ENCODE measurements around the gene PIGM.
"Not testable (repeated sequence)": the region's sequence is repeated elsewhere in the genome, so short reads cannot be mapped to it uniquely, and the experiment has no call there.

Gene PIGM

DNA sequence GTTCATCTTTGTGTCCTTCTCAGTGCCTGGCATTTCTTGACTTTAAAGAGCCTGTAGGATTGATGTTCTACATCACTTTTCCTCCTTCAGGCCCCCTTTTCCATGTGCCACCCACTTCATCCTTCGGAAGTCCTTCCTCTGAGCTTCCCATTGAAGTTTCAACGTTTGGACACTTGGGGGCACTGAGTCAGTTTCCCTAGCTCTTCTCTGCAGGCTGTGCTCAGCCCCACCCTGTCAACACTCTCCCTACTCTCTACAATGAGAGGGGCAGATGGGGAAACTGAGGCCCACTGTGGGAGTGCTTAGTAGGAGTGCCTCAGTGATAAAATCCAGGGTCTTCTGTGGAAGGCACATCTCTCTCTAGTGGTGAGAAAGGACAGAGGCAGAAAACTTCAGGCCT lies 26.3 kb upstream of the PIGM start:
- no peak for DNase-seq

DNA sequence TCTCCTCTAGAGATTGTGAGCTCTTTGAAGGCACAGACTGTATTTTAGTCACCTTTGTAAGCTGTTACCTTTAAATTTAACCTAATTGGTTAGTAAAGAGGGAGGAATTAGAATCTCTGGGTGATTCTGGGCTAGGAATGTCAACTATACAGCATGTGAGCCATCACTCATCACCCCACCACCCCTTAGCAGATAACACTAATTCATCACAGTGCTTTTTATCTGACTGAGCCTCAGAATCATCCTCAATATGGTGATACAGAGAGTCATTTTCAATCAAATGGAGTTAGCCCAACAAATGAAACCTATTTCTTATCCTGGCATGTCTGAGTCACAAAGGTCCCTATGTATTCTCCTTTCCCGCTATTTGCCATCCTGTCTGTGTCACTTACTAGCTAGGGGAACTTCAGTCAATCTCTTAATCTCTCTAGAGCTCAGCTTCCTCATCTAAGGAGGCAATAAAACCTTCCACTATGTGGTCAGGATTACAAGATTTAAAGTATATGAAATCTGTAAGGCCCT lies 24.9 kb upstream of the PIGM start:
- no peak for DNase-seq

DNA sequence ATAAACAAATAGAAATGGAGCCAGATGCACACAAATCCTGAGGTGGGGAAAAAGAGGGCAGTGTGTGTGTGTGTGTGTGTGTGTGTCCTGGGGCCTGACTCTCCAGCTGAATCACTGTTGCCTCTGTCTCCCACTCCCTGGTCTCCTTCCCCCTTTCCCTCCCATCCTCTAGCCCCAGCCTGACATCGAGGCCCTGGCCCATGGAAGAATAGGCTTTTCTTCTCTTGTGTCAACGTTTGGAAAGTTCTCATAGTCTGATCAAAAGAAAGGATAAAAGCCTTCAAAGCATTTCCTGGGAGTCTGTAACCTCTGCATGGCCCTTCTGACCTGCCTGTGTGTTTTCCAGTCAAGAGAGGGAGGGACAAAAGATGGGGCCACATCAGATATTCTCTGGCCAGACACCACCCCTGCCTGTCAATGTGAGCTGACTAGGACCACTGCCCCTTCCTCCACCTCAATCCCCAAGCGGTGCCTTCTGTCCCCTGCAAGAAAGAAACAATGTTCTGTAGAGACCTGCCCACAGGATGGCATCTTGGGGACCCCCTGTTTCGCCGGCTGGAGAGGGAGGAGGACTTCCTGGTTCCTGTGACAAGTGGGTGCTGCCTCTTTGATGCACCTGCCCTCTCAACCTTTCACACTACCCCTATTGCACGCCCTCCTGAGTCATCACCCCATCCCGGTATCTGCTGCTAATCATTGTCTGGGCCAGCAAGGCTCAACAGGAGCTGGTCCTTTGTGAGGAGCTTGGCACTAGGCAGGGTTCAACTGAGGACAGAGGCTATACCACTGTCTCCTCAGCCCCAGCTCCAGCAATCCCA lies 22.0 kb upstream of the PIGM start:
- no peak for DNase-seq

DNA sequence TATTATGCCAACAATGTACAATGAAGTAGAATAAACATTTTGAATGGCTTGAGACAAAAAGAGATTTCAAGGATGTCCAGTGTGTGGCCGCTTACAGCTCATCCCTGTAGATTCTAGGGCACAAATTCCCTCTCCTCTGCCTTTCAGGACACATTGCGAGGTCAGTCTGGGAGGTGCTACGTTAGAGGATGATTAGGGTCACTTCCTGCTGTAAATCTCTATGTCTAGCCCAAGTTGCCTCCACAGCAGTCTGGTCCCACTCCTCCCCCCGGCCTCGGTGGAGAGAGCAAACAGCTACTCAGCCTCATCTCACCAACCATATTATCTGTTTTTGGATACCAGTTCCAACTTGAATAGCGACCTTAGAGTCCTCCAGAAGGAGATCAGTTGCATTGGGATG lies 21.1 kb upstream of the PIGM start:
- DNase-seq: no peak

DNA sequence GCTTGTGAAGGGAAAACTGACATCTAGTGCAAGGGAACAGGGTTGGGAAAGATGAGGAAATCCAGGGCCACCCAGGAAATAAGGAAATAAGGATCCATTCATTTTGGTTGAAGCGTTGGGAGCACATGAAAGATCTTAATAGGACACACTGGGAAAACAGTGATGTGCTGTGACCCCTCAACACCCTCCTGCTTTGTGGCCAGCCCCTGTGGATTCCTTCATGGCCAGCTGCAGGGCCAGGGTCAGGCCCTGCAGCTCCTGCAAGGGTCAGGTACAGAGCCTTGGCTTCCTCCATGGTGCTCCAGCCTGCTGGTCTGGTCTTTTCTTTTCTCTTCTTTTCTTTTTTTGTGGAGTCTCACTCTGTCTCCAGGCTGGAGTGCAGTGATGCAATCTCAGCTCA lies 18.8 kb upstream of the PIGM start:
- no peak for DNase-seq

DNA sequence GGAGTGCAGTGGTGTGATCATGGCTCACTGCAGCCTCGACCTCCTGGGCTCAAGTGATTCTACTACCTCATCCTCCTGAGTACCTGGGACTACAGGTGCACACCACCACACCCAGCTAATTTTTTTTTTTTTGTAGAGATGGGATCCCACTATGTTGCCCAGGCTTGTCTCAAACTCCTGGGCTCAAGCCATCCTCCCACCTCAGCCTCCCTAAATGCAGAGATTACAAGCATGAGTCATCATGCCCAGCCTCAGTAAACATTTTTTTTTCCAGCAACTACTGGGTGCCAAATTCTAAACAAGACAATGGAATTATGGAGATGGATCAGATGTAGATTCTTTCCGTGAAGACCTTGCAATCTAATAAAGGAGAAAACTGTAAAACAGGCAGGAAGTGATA lies 18.4 kb upstream of the PIGM start:
- not testable (repeated sequence) for DNase-seq

DNA sequence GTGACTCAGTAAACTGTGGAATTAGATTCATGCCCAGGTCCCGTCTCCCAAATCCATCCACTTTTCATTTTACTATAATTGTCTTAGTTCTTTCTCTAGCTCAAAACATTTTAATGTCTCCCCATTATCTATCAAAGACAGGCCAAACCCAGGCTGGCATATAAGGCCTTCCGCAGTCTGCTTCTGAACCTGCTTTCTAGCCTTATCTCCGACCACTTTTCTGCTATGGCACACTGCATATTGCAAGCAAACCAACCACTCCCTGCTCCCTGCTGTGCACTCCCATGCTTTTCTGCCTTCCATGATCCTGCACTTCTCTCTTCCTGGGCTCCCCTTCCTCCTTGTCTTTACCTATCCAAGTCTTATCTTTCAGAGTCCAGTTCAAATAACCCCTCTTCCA lies 17.3 kb upstream of the PIGM start:
- no peak for DNase-seq

DNA sequence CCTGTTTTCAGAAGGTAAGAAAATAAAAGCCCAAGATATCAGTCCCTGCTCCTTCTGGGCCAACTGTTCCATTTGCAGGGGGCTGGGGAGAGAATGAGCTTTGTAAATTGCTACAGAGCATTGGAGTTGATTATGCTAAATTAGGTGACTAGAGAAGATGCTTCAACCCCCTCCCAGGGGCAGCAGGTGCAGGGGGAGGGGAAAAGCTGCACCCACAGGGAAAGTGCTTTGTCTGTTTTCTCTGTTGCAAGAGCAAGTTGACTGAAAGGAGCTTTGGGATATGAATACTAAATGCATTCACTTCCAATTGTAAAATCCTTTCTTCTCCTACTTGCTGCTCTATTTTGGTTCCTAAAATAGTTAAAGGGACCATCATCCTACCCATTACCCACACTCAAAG lies 16.5 kb upstream of the PIGM start:
- no peak for DNase-seq

DNA sequence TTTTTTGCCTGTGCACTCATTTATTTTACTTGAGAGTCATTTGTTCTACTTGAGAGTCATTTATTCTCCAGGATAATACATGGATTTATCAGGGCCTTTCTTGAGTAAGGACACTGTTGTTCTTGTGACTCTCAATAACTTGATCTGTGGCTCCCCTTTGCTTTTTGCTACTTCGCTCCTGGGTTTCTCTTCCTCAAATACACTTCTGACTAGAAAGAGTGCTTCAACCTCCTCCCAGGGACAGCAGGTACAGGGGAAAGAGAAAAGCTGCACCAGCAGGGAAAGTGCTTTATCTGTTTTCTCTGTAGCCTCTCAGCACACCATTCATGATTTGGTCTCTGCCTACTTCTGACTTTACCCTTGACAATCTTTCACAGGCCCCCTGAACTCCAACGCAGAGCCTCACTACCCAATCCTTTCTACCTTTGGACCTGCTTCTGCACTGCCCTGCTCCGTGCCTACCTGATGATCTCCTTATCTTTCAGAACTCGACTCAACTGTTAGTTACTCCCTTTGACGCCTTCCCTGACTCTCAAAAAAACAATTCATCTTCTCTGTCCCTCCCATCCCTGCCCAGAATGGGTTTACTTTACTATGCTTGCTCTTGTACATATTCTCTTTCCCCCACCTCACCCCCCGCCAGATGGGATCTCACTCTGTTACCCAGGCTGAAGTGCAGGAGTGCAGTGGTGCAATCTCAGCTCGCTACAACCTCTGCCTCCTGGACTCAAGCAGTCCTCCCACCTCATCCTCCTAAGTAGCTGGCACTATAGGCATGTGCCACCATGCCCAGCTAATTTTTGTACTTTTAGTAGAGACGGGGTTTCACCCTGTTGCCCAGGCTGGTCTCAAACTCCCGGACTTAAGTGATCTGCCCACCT lies 15.6 kb upstream of the PIGM start:
- DNase-seq: no peak

DNA sequence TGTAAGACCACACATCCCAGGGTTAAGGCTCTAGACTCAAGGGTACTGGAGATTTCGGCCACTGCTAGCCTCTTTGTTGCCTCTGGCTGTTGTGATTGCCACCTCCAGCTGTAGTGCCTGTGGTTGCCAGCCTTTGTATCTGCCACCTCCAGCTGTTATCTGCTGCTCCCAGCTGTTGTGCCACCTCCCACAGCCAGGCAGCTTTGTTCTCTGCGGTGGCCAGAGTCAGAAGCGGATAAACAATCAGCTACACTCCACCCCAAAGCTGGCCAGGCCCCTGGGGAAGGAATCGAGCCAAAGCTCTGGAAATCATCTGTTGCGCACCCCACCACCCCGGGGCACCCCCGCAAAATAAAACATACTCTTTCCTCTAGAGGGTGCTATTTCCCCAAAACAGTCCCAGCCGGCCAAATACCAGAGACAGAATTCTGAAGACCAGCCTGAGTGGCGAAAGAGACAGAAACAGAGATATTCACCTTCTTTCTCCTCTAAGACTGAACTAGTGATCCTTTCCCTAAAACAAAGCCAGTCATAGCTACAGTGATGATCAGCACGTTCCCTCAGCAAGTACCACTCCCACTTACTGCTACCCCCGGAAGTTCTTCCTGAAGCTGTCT lies 14.8 kb upstream of the PIGM start:
- no peak for DNase-seq

DNA sequence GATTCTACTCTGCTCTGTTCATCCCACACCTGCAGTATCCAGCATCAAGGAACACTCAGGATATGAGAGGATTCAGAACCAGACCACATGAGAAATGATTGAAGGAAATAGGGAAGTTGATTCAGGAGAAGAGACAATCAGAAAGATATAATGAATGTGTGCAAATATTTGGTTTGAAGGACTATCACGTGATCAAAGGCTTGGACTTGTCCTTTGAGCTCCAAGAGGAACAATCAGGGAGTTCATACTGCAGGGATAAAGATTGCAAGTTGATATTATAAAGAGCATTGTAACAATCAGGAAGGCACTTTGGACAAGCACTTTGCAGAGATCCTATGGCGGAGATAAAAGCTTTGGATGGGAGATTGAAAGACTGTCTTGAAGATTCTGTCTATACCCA lies 13.9 kb upstream of the PIGM start:
- no peak for DNase-seq

DNA sequence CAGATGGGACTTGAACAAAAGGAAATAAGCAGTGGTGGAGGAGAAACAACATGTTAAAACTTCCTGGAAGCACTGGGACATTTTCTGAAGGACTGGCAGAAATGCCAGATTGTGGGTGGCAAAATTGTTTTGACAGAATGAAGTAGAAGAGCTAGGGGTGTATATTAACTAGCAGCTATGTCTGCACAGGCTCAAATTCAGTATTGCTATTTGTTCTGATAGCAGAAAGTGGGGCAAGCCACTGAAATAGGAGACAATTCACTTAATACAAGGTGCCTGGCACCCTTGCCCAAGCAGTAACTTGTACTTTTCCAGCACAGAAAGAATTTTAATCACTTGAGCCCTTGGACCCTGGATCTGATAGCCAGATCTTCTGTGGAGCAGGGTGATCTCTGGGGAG lies 11.8 kb upstream of the PIGM start:
- DNase-seq: no peak

DNA sequence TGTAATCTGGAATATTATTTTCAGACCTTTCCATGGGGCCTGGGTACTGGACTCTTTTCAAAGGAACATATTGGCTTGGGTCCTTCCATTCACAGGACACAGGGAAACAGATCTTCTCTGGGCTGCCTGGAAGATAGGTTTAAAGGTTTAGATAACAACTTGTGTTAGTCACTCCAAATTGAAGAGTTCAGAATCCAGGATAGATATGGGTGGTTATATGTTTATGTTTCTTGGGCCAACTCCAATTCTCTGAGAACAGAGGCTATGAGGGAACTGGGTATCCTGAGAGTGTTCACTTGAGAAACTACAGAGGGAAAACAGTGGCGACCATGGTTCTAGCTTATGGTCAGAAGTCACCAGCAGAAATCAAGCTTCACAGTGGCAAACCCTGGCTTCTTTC lies 8.7 kb upstream of the PIGM start:
- DNase-seq: no peak

DNA sequence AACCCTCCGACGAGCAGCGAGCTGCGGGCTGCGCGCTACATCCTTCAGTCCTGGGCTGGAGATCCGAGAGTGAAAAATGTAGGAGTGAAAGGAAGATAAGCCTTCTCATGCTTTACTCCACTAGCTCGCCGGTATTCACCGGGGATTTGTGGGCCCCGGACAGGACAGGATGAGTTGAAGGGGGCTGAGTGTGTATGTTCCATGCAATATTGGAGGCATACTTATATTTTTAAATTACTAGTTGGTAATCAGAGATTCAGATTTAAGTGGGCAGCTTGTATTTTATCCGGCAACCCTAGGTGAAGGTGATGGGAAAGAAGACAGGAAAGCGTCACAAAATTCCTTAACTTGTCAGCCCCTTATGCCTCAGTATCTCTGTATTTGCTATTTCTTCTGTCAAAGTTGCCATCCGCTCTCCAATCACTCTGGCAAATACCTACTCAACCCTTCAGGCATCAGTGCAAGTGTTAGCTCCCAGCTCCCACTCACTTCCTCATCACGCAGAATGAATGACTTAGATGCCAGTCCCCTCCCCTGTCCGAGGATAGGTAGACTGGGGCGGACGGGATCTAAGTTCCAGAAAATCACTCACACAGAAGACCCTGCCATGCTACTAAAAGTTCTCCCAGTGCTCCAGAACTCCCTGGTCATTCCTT lies 503 bp upstream of the PIGM start:
- DNase-seq: no peak

DNA sequence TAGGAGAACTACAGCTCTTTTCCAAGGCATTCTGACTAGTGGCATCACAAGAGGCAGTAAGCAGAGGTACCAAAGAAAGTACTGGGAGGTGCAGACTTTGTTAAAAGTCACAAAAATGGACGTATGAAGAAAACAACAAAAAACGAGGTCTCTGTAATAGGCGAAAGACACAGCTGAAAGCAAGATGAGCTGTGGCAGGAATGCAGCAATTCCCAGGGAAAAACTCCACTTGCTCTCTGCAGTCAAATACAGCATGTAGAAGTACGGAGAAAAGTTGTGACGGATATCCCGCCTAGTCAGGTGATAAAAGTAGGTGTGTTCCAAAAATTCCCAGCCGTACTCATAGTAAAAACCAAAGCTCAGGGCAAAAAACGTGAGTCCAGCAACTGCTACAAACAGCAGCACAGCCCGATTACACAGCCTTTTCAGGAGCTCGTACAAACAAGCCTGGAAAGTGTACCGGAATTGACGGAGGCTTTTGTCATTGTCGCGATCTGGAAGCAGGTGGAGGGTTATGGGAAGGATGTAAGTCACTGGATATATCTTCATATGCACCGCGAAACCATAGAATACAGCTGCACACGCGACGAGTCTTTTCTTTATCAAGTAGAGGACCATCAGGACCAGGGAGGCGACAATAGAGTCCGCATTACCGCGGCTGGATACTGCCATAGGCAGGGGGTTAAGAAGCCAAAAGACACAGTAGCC lies 979 bp downstream of the PIGM start:
- DNase-seq: no peak

DNA sequence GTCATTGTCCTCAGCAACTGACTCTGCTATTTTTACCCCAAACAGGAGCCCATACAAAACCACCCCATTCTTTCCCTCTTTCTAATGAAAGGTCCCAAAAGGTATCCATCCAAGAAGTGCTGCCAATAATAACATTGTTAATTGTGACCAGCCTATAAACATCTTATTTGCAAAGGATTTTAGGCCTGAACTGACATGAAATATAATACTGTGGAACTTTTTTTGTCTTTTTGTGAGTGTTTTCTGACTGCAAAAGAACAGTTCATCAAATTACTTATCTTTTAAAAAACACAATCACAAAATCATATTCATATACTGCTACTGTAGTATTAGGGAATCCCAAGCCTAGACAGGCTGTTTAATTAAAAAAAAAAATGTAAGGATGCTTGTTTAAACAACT lies 3.4 kb downstream of the PIGM start:
- DNase-seq: no peak

DNA sequence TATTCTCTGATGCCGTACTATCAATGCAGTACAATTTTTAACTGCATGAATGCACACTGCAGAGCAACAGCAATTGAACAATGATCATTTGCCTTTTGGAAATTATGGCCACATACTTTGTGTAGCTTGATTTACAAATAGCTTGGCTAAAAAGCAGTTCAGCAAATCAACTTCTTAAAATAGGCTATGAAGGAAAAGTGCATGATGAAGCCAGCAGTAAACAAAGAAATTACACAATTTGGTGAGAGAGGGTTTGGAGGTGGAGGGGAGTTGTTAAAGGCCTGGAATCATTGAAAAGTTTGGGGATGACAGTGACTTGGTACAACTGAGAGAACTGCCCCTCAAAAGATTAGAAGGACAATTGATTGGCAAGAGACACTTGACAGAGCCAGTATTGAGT lies 6.5 kb downstream of the PIGM start:
- DNase-seq: no peak

DNA sequence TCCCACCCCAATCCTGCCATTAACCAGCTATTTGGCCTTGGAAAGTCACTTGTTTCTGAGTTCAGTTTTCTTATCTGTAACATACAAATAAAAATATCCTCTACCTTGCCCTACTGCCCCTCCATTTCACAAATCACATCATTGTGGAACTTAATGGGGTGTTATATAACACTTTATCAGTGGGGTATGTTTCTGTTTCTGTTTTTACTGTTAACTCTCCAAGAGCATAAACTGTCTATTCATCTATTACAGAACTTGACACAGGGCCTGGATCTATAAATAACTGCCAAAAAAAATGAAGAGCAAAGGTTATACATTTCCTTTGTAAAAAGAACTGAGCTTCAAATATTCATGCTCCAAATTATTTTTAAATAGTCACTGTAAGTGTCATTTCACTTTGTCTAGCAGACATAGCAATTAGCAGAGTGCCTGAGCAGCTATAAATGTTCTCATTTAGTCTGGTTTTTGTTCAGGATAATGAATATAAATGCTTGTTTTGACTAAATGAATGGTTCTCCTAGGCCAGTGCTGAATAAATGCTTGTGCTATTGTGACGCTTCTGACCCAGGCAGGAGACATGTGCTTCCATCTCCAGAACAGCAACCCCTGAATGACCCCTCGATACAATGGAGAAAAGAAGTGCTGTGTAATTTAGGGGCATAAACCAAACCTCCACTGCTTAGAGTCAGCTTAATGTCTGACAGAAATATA lies 7.4 kb downstream of the PIGM start:
- no peak for DNase-seq

DNA sequence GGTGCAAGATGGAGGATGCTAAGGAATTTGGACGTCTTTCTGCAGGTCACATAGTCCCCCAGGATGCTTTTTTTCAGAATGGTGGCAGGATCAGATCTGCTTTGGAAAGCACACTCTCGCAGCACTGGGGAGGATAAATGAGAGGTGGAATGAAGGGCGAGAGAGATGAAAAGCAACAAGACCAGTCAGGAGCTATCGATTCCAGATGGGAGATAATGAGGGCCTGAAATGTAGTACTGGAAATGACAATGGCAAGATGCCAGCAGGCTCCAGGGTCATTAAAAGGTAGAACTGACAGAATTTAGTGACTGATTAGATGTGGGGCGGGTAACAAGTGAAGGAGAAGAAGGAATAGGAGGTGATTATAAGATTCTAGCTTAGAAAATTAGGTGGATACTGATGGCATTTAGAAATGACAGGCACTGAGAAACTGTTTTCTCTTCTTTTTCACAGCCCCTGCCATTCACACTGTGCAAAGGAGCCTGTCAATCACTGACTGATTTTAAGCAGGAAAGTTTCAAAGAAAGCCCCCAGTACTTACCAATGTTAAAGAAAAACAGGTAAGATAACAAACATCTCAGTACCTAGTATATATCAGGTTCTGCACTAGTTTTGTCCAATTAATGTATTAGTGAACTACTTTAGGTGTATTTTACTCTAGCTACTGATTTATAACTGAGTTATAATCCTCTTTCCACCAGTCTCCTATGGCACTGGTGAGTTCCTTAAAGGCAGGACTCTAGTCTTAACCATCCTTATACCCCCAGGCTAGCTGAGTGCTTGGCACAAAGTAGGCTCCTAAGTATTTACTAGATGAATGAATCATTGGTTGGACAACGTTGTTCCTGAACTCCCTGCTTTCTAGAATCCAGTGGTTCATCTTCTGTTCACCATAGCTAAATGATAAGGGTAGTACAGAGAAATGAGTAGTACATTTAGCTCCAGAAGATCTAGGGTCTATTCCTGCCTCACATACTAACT lies 9.2 kb downstream of the PIGM start:
- no peak for DNase-seq

DNA sequence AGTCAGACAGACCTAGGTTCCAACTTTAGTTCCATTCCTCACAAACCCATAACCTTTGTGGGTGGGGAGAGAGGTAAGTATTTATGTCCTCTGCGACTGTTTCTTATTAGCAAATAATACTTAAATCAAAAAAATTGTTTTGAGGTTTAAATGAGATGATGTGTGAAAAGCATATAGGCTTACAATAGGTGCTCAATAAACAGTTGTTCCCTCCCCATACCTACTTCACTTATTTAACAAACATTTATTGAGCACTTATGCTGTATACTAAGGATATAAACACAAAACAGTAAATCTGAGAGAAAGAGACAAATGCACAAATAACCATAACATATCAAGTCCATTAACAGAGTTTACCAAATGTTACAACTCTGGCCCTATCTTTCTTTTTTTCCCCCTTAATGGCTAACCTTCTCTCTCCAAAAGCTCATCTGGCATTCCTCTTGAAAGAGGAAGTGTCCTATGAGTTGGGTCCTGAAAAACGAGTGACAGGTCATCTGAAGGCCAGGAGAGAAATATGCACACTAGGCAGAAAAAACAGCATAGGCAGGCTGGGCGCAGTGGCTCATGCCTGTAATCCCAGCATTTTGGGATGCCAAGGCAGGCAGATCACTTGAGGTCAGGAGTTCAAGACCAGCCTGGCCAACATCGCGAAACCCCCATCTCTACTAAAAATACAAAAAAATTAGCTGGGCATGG lies 10.3 kb downstream of the PIGM start:
- no peak for DNase-seq
